ENCODE measurements around the gene COX6A2. TPM values are rescaled to one million over a fixed set of nuclear protein-coding genes. Genes with fewer than 3 reads are reported as not detected.

Gene COX6A2
- total and polyA plus RNA-seq, 2 donors (not counting 3 experiments of a cell fraction or from before 2014, with no cell fraction given) = not detected

GRCh38 chr16:31420037-31420436 lies 8.1 kb downstream of the COX6A2 start:
- no peaks in the 10 kb centered on the region for H3K27me3 ChIP-seq (ENCODE audit: control insufficient read depth in 2 of 2, insufficient read depth in 2 of 2, low read length in 2 of 2)
- no peak overlapping the region for H3K9ac ChIP-seq (replicated peaks; ENCODE audit: extremely low read depth, insufficient read depth, low read length)
- intact Hi-C loops (cut with micrococcal nuclease) (no loop called here), dilution Hi-C loops (cut with MboI; ENCODE audit: extremely low pct_ligation_motif_present, low sequenced_read_pairs) (no loop called here)
- H2AFZ ChIP-seq (ENCODE audit: low read depth, low read length) = no peak overlapping the region
- no peak overlapping the region for H3K4me2 ChIP-seq (ENCODE audit: insufficient read depth, low read length)
- H3K9me1 ChIP-seq (replicated peaks; ENCODE audit: control insufficient read depth, extremely low read depth, insufficient read depth, low read length) = no peaks in the 10 kb centered on the region
- H3K79me2 ChIP-seq (ENCODE audit: control insufficient read depth, insufficient read depth, low read length) = no peaks in the 10 kb centered on the region
- BruUV-seq (replicated peaks) = no TSS peak
- no peaks in the 10 kb centered on the region for H3K9me3 ChIP-seq (replicated peaks; ENCODE audit: control insufficient read depth, insufficient read depth, low read length)
- DNase-seq (ENCODE audit: low read depth, low spot score) (no peak), FAIRE-seq (no peak)
- no peak overlapping the region for H3K4me3 ChIP-seq (replicated peaks in 1 of 3; ENCODE audit: insufficient read depth in 1 of 3, low read depth in 1 of 3, low read length in 3 of 3)
- TF ChIP-seq FOS (IDR thresholded peaks at IDR 0.05; ENCODE audit: borderline replicate concordance, insufficient read depth, low read length) = no peak
- no peak for TF ChIP-seq MYC (IDR thresholded peaks at IDR 0.05; ENCODE audit: low read depth, low read length)
- TF ChIP-seq GATA2 (IDR thresholded peaks at IDR 0.05; ENCODE audit: insufficient read depth, insufficient read length, low read depth, low read length) = no peak
- no peak for TF ChIP-seq POLR2AphosphoS5 (IDR thresholded peaks at IDR 0.05; ENCODE audit: insufficient read depth, low read depth, low read length)
- no peak for TF ChIP-seq EZH2 (IDR thresholded peaks at IDR 0.05; ENCODE audit: borderline replicate concordance, low read depth, low read length, severe bottlenecking)
- TF ChIP-seq CTCF (IDR thresholded peaks at IDR 0.05; ENCODE audit: extremely low read depth in 1 of 2, insufficient read depth in 1 of 2, low read depth in 1 of 2, low read length in 2 of 2) = no peak
- no peak overlapping the region for H3K27ac ChIP-seq (ENCODE audit: insufficient read depth, low read depth, low read length)
- POLR2A ChIA-PET = interaction anchor here (0.6 kb wide), 1 partner anchor 17 kb away, joined by 3 read pairs; no protein-coding TSS in a partner anchor
- H3K36me3 ChIP-seq (ENCODE audit: control insufficient read depth in 2 of 2, extremely low read depth in 1 of 2, insufficient read depth in 2 of 2, low read length in 2 of 2) = no peaks in the 10 kb centered on the region
- CTCF ChIA-PET = interaction anchor here (0.7 kb wide), 1 partner anchor 91 kb away, joined by 3 read pairs; no protein-coding TSS in a partner anchor
- H4K20me1 ChIP-seq (replicated peaks; ENCODE audit: control insufficient read depth, extremely low read depth, insufficient read depth, low read length) = no peaks in the 10 kb centered on the region
- H3K4me1 ChIP-seq (ENCODE audit: control insufficient read depth, extremely low read depth, insufficient read depth, low read length) = no peaks in the 10 kb centered on the region
